SK-N-SH (cell line): Measurements from ENCODE around the gene ASMTL. TPM values are rescaled to one million over a fixed set of nuclear protein-coding genes. Genes with fewer than 3 reads are reported as not detected.
A peak's percentile ranks its signal among the peaks of the same experiment; 100 is the strongest.
"Not testable (repeated sequence)": the region's sequence is repeated elsewhere in the genome, so short reads cannot be mapped to it uniquely, and the experiment has no call there.

Experiments
- CTCF ChIA-PET: fragments of 300-600, 350-600 bp; formaldehyde crosslinking; extraction: SDS; loops from one replicate; lab custom pipeline; 2021; lab: Yijun Ruan, JAX
- POLR2A ChIA-PET: fragments of 350-600 bp; sonication (Branson Sonifier 250); formaldehyde crosslinking; extraction: SDS; loops from one replicate; lab custom pipeline; 2020; ENCODE audit warnings: antibody characterized with exemption, inconsistent platforms; lab: Yijun Ruan, JAX
- DNase-seq: peaks from one replicate; pipeline ENCODE4 v3.0.0; 2012
- H2AFZ ChIP-seq: fragments of 200-600 bp; sonication (generic); 2 replicates; pipeline ENCODE4 v1.8.1; 2016; ENCODE audit warnings: antibody characterized with exemption, mild to moderate bottlenecking, low read depth
- H3F3A ChIP-seq: fragments of 200-600 bp; sonication (generic); replicated peaks from 2 replicates; pipeline ENCODE3; 2016; ENCODE audit warnings: antibody characterized with exemption, mild to moderate bottlenecking; ENCODE audit not compliant: insufficient read depth
- H3K27ac ChIP-seq, 2 experiments: fragments of 200-500 bp in 1 of 2; fragments of 200-600 bp in 1 of 2; sonication (Bioruptor generic) in 1 of 2; sonication (generic), shearing (Covaris generic) in 1 of 2; 2 replicates each; pipeline versions ENCODE4 v1.5.1 to v1.6.1; 2014 to 2016; ENCODE audit warnings: low read depth in 2 of 2, inconsistent platforms in 1 of 2, low read length in 1 of 2, mild to moderate bottlenecking in 1 of 2, mixed read lengths in 1 of 2
- H3K27me3 ChIP-seq: fragments of 200-600 bp; sonication (generic), shearing (Covaris generic); 2 replicates; pipeline ENCODE4 v1.6.1; 2016; ENCODE audit warnings: mixed run types; ENCODE audit not compliant: insufficient read depth
- H3K36me3 ChIP-seq, 2 experiments: fragments of 200-500 bp in 1 of 2; fragments of 200-600 bp in 1 of 2; sonication (Bioruptor generic) in 1 of 2; sonication (generic) in 1 of 2; replicated peaks in 1 of 2; 2 replicates each; pipeline versions ENCODE3 to v1.5.1; 2014 to 2016; ENCODE audit warnings: low read length in 1 of 2, mild to moderate bottlenecking in 1 of 2; ENCODE audit not compliant: insufficient read depth in 2 of 2, control insufficient read depth in 1 of 2
- H3K4me1 ChIP-seq, 2 experiments: fragments of 200-500 bp in 1 of 2; fragments of 200-600 bp in 1 of 2; sonication (Bioruptor generic) in 1 of 2; sonication (generic), shearing (Covaris generic) in 1 of 2; 2 replicates each; pipeline versions ENCODE4 v1.5.1 to v1.6.1; 2014 to 2016; ENCODE audit warnings: low read depth in 1 of 2, low read length in 1 of 2, mixed run types in 1 of 2; ENCODE audit not compliant: insufficient read depth in 2 of 2, control insufficient read depth in 1 of 2
- H3K4me2 ChIP-seq: fragments of 200-600 bp; sonication (generic), shearing (Covaris generic); 2 replicates; pipeline ENCODE4 v1.6.1; 2017; ENCODE audit warnings: mixed run types
- H3K4me3 ChIP-seq, 2 experiments: fragments of 200-500 bp in 1 of 2; fragments of 200-600 bp in 1 of 2; sonication (Bioruptor generic) in 1 of 2; sonication (generic), shearing (Covaris generic) in 1 of 2; 2 replicates each; pipeline versions ENCODE4 v1.5.1 to v1.8.1; 2014 to 2016; ENCODE audit warnings: low read depth in 2 of 2, inconsistent platforms in 1 of 2, low read length in 1 of 2, mild to moderate bottlenecking in 1 of 2, mixed read lengths in 1 of 2, moderate library complexity in 1 of 2
- H3K79me2 ChIP-seq: fragments of 200-600 bp; sonication (generic); 2 replicates; pipeline ENCODE4 v1.8.1; 2017; ENCODE audit warnings: mild to moderate bottlenecking; ENCODE audit not compliant: insufficient read depth
- H3K9ac ChIP-seq: fragments of 200-600 bp; sonication (generic); 2 replicates; pipeline ENCODE4 v1.6.1; 2017; ENCODE audit warnings: mixed run types
- H3K9me2 ChIP-seq: fragments of 200-600 bp; sonication (generic); 2 replicates; pipeline ENCODE4 v1.6.1; 2017; ENCODE audit warnings: mixed run types
- H3K9me3 ChIP-seq: fragments of 200-600 bp; sonication (generic); 2 replicates; pipeline ENCODE4 v1.6.1; 2017; ENCODE audit warnings: mixed run types, mild to moderate bottlenecking, moderate library complexity
- H4K20me1 ChIP-seq: fragments of 200-600 bp; sonication (generic); 2 replicates; pipeline ENCODE4 v1.6.1; 2017; ENCODE audit warnings: mild to moderate bottlenecking, mixed run types; ENCODE audit not compliant: insufficient read depth
- IRF3 ChIP-seq: fragments of 150-350 bp; IDR thresholded peaks from 2 replicates; pipeline ENCODE4 v1.6.1; 2016; ENCODE audit warnings: mild to moderate bottlenecking, low read depth, low read length
- PBX3 ChIP-seq: IDR thresholded peaks from 2 replicates; pipeline ENCODE4; 2012
- RAD21 ChIP-seq: IDR thresholded peaks from 2 replicates; pipeline ENCODE4 v1.6.1; 2012; ENCODE audit warnings: mild to moderate bottlenecking, low read length
- WGBS: methylation state at CpG from one replicate; pipeline ENCODE4 v1.1.6; 2017; ENCODE audit warnings: low lambda C conversion rate; 5-methylcytosine and 5-hydroxymethylcytosine counted together
- polyA plus RNA-seq, 3 experiments: library from polyadenylated mRNA; depleted of rRNA; stranded (reverse); fragments of >200 nt; gene quantifications; 2 replicates each; pipeline ENCODE4 v1.2.3, GENCODE V29; 2012

Gene ASMTL
- polyA plus RNA-seq, 1 of the 3 experiments (the other 2 are of a cell fraction): 37.7 TPM

- POLR2A ChIA-PET: no interaction called here
- H2AFZ ChIP-seq: no peak overlapping the region
- H3K27ac ChIP-seq: no peak overlapping the region
- no peaks in the 10 kb centered on the region for H3K4me1 ChIP-seq
- no peak for TF ChIP-seq RAD21
- CTCF ChIA-PET: no interaction called here
- H3K9me2 ChIP-seq: no peaks in the 10 kb centered on the region
- no peak overlapping the region for H3K9ac ChIP-seq
- H3K4me2 ChIP-seq: no peak overlapping the region
- WGBS: 67% methylated on average over 9 of the region's 9 CpGs
- peaks cover 15% of the 10 kb centered on the region for H3F3A ChIP-seq
- no peak for DNase-seq
- H3K9me3 ChIP-seq: no peaks in the 10 kb centered on the region
- H3K27me3 ChIP-seq: peaks cover 9% of the 10 kb centered on the region; the same call in 1 of the 2 replicates
- H4K20me1 ChIP-seq: no peaks in the 10 kb centered on the region
- no peaks in the 10 kb centered on the region for H3K36me3 ChIP-seq
- no peaks in the 10 kb centered on the region for H3K79me2 ChIP-seq
- H3K4me3 ChIP-seq: no peak overlapping the region
These were observed 39.8 kb upstream of the ASMTL start for GRCh38 chrX:1492421-1493012.

- Histone ChIP-seq H3F3A (peaks cover 15% of the 10 kb centered on the region), H3K4me2 (no peak overlapping the region), H3K9me2 (no peaks in the 10 kb centered on the region), H3K9ac (no peak overlapping the region), H3K9me3 (no peaks in the 10 kb centered on the region), H2AFZ (no peak overlapping the region), H3K27me3 (peaks cover 12% of the 10 kb centered on the region; the same call in 1 of the 2 replicates), H3K4me3 (no peak overlapping the region), H3K79me2 (no peaks in the 10 kb centered on the region), H3K4me1 (no peaks in the 10 kb centered on the region), H4K20me1 (no peaks in the 10 kb centered on the region), H3K36me3 (no peaks in the 10 kb centered on the region), H3K27ac (no peak overlapping the region)
- POLR2A ChIA-PET: no interaction called here
- 95% methylated on average over 5 of the region's 6 CpGs for WGBS
- CTCF ChIA-PET: no interaction called here
- no peak for TF ChIP-seq IRF3
- TF ChIP-seq PBX3: peak; percentile 90
- peak; percentile 36 for DNase-seq
These were observed 39.2 kb upstream of the ASMTL start for GRCh38 chrX:1491851-1492349.

- POLR2A ChIA-PET, H3K27ac ChIP-seq, H3K9me3 ChIP-seq, DNase-seq, H3K36me3 ChIP-seq, H3K9me2 ChIP-seq, H3K4me1 ChIP-seq, H3K4me2 ChIP-seq, H3K4me3 ChIP-seq, H3K79me2 ChIP-seq, H2AFZ ChIP-seq, H4K20me1 ChIP-seq, CTCF ChIA-PET, H3K9ac ChIP-seq: not testable (repeated sequence)
- Histone ChIP-seq H3K27me3 (peaks cover 12% of the 10 kb centered on the region; the same call in 1 of the 2 replicates), H3F3A (peaks cover 15% of the 10 kb centered on the region)
- 86% methylated on average over 4 of the region's 4 CpGs for WGBS
These were observed 38.5 kb upstream of the ASMTL start for GRCh38 chrX:1491248-1491647.

GRCh38 chrX:1490723-1491122 is 38.0 kb upstream of the ASMTL start:
- CTCF ChIA-PET, H3K79me2 ChIP-seq, H3K4me2 ChIP-seq, H3K27ac ChIP-seq, H2AFZ ChIP-seq, H4K20me1 ChIP-seq, DNase-seq, H3K36me3 ChIP-seq, H3K9ac ChIP-seq, H3K4me1 ChIP-seq, POLR2A ChIA-PET, H3K4me3 ChIP-seq, H3K9me3 ChIP-seq, H3K9me2 ChIP-seq: not testable (repeated sequence)
- peaks cover 15% of the 10 kb centered on the region for H3F3A ChIP-seq
- H3K27me3 ChIP-seq: peaks cover 12% of the 10 kb centered on the region; the same call in 1 of the 2 replicates
- 46% methylated on average over 1 of the region's 1 CpG for WGBS

- H3K4me2 ChIP-seq, H3K9me2 ChIP-seq, H3K36me3 ChIP-seq, H3K79me2 ChIP-seq, H3K4me3 ChIP-seq, H4K20me1 ChIP-seq, DNase-seq, CTCF ChIA-PET, H3K4me1 ChIP-seq, H2AFZ ChIP-seq, POLR2A ChIA-PET, H3K9me3 ChIP-seq, H3K27ac ChIP-seq, H3K9ac ChIP-seq: not testable (repeated sequence)
- 47% methylated on average over 5 of the region's 5 CpGs for WGBS
- Histone ChIP-seq H3F3A (peaks cover 15% of the 10 kb centered on the region), H3K27me3 (peaks cover 12% of the 10 kb centered on the region; the same call in 1 of the 2 replicates)
These were observed 36.6 kb upstream of the ASMTL start for GRCh38 chrX:1489354-1489753.
